GM12864 (cell line): ENCODE measurements around the gene GALNT10.

Source experiments
- DNase-seq: peaks from one replicate; pipeline ENCODE4 v3.0.0-alpha.2; 2011; ENCODE audit warnings: low read depth
- H3K4me3 ChIP-seq: 2 replicates; pipeline ENCODE4 v1.5.1; 2011; ENCODE audit warnings: mild to moderate bottlenecking, low read depth, low read length, control low read depth
- TF ChIP-seq, protein P1 (sequence below): IDR thresholded peaks from 2 replicates; pipeline ENCODE4 v1.5.1; 2011; ENCODE audit warnings: low read depth, mild to moderate bottlenecking, moderate library complexity, low read length, control low read depth, inconsistent platforms; ENCODE audit errors: missing control alignments

The GALNT10 gene

DNA sequence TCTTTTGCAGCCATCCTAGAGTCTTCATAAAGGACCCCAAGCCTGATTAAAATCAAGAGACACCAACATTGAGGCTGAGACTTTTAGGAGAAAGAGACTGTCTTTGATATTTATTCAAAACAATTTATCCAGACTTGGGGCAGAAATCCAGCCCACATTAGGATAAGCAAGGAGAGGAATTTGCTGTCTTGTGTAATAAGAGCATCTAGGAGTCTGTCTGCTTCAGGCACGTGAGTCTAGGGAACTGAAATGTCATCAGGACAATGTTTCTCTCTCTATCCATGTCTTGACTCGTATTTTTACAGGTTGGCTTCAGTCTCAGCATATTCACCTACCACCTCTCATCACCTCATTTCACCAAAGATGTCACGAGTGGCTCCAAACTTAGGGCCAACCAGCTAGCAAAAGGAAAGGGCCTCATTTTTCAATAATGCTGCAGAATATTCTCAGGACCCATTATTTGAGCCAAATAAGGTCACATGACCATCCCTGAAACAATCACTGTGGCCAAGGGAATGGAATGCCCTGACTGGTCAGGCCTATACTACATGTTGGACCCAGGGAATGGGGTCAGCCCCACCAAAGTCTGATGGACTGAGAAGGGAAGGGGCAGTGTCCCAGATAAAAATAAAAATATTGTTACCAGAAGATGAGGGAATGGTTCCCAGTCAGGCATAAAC is 184.9 kb downstream of the GALNT10 start:
- no peak overlapping the region for H3K4me3 ChIP-seq
- no peak for DNase-seq
- TF ChIP-seq, protein P1, sequence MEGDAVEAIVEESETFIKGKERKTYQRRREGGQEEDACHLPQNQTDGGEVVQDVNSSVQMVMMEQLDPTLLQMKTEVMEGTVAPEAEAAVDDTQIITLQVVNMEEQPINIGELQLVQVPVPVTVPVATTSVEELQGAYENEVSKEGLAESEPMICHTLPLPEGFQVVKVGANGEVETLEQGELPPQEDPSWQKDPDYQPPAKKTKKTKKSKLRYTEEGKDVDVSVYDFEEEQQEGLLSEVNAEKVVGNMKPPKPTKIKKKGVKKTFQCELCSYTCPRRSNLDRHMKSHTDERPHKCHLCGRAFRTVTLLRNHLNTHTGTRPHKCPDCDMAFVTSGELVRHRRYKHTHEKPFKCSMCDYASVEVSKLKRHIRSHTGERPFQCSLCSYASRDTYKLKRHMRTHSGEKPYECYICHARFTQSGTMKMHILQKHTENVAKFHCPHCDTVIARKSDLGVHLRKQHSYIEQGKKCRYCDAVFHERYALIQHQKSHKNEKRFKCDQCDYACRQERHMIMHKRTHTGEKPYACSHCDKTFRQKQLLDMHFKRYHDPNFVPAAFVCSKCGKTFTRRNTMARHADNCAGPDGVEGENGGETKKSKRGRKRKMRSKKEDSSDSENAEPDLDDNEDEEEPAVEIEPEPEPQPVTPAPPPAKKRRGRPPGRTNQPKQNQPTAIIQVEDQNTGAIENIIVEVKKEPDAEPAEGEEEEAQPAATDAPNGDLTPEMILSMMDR = no peak

DNA sequence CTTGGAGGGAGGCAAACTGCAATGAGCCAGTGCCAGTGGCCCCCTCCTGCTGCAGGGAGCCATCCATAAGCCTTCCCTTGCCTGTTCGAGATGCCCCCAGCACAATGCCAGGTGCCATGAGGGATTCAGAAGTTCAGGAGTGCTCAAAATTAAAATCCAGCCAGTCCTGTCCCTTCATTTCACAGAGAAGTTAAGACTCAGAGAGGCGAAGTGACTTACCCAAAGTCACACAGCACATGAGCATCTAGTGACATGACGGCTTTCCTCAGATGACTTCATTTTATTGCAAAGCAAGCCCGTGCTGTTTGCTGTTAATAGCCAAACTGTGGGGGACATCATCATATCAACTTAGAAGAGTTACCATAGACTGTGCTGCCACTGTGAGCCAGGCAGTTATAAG is 185.9 kb downstream of the GALNT10 start:
- TF ChIP-seq, protein P1 = no peak
- no peak overlapping the region for H3K4me3 ChIP-seq
- DNase-seq = no peak

DNA sequence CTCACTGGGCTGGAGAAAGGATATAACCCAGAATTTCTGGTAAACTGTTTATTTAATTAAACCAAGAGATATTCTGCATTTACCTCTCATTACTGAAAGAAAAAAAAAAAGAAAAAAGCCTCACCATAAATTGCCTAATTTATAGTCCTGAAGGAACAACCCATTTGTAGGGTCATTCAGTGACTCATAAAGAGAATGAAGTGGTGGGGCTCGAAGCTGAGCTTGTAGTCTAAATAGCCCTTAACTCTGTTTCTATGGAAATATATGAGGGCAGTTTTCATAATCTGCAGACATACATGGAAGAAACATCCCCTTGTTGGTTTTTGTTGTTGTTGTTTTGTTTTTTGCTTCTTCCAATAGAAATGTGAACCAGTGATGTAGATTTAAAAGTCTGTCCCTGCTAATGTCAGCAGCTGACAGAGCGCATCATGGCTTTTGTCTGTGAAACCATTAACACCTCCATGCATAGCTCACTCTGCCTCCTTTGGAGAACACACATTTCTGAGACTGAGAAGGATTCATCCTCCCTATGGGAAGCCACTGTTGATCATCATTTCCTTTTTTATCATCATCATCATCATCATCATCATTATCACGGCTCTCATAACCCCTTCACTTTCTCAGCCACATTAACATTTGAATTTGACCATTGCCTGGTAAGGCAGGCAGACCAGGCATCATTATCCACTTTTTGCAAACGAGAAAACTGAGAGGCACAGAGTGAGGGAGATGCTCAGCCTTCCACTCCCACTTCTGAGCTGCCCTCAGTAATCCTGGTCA is 187.4 kb downstream of the GALNT10 start:
- H3K4me3 ChIP-seq = no peak overlapping the region
- DNase-seq = no peak
- TF ChIP-seq, protein P1 = no peak

- no peak for DNase-seq
- TF ChIP-seq, protein P1 = no peak
- H3K4me3 ChIP-seq = no peak overlapping the region
Observed at GRCh38 chr5:154380263-154380662, 189.7 kb downstream of the GALNT10 start.

- peak; percentile 96 for DNase-seq
- H3K4me3 ChIP-seq = no peak overlapping the region
- TF ChIP-seq, protein P1 = no peak
Observed at GRCh38 chr5:154384480-154385235, 194.1 kb downstream of the GALNT10 start.

GRCh38 chr5:154385236-154385512 is 194.6 kb downstream of the GALNT10 start:
- H3K4me3 ChIP-seq = no peak overlapping the region
- TF ChIP-seq, protein P1 = no peak
- DNase-seq = no peak
